ENCODE data around the gene PTPN23.
A peak's percentile ranks its signal among the peaks of the same experiment; 100 is the strongest.

Gene PTPN23

DNA sequence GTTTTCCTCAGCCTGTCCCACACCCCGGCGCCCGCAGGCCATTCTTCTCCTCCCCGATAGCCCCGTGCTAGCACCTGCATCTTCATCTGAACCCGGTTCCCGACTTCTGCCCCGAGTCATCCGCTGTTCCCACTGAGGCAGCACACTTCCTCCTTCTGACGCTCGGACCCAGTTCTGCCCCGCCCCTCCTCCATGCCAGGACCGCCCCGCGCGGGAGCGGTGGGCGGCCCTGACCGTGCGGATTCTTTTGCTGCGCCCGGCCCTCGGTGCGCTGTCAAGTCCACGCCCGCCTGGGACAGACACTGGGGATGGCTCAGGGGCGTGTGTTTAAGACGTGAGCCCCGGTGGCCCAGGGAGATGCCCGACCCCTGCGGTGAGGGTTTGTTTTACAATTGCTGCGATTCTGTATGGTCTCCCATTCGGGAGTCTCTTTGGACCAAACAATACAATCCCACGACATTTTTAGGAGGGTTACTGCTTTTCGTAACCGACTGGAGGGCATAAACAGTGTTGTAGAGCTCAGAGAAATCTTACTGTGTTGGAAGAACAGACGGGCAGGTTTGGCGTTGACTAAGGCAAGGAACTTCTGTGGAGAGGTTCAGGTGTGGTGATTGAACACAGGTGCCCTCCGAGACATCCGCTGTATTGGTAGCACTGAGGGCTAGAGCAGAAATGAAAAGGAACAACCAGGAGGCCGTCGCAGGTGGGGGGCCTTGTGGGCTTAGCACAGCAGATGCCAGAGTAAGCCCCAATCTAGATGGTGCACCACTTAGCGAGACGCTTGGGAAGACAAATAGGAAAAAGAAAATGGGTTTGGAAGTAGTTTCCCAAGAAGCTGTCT, 716 bp downstream of the PTPN23 start:
- DNase-seq, result peak; percentile 86
- H3K36me3 Mint-ChIP-seq, result peaks cover 18% of the 10 kb centered on the region
- peak overlapping the region; percentile 99 for H3K4me3 Mint-ChIP-seq
- no peaks in the 10 kb centered on the region for H3K9me3 Mint-ChIP-seq
- no peaks in the 10 kb centered on the region for H3K27me3 Mint-ChIP-seq
- H3K4me1 Mint-ChIP-seq, result peaks cover 47% of the 10 kb centered on the region
- peak overlapping the region; percentile 98 for H3K27ac Mint-ChIP-seq
- CTCF ChIA-PET, result no interaction called here

DNA sequence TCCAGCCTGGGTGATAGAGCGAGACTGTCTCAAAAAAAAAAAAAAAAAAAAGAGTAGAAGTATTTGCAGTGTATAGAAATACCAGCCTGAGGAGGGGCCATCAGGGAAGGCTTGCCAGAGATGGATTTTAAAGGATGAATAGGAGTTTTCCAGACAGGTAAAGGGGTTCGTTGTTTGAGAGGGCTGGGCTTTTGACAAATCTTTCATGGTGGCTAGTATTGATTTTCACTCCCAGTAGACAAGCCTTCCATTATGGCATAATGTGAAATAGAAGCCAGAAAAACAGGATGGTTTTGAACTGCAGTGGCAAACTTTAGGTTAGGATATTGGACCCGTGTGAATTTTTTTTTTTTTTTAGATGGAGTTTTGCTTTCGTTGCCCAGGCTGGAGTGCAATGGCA, 3.6 kb downstream of the PTPN23 start:
- no peak overlapping the region for H3K4me3 Mint-ChIP-seq
- no peaks in the 10 kb centered on the region for H3K9me3 Mint-ChIP-seq
- H3K4me1 Mint-ChIP-seq, result peaks cover 34% of the 10 kb centered on the region
- CTCF ChIA-PET, result no interaction called here
- no peak overlapping the region for H3K27ac Mint-ChIP-seq
- no peaks in the 10 kb centered on the region for H3K27me3 Mint-ChIP-seq
- peaks cover 17% of the 10 kb centered on the region for H3K36me3 Mint-ChIP-seq
- DNase-seq, result no peak

DNA sequence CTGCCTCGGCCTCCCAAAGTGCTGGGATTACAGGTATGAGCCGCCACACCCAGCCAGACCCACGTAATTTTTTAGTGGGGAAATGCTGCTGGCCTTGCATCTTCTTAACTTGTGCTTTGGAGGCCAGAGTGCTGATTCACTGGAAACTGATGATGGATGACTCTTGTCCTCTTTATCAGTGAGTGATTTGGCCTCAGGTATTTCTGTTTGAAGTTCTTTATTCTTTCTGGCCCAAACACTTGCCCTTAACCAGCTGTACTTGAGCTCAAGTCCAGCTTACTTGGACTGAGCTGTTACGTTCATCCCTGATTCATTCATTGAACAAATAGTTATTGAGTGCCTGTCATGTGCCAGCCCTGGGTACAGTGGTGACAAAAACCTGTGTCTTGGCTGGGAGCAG, 4.2 kb downstream of the PTPN23 start:
- Mint-ChIP-seq H3K9me3 (no peaks in the 10 kb centered on the region), H3K4me3 (no peak overlapping the region), H3K27ac (no peak overlapping the region), H3K4me1 (peaks cover 28% of the 10 kb centered on the region), H3K36me3 (peaks cover 14% of the 10 kb centered on the region), H3K27me3 (no peaks in the 10 kb centered on the region)
- CTCF ChIA-PET, result no interaction called here
- DNase-seq, result no peak

DNA sequence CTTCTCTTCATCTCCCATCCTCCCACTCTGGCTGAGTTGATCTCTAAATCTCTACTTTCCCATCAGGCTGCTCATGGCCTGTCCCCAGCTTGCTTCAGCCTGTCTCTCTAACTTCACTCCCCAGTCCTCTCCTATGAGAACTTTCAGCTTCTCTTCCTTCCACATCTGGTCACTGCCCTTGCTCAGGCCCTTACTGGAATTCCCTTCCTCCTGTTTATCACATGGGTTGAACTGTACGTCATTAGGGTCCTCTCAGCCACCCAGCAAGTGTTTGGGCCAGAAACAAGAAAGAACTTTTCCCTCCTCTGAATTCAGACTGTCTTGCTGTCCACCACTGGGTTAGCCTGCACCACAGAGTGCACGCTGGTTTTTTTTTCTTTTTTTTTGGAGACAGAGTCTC, 5.0 kb downstream of the PTPN23 start:
- peaks cover 24% of the 10 kb centered on the region for H3K4me1 Mint-ChIP-seq
- no peak overlapping the region for H3K4me3 Mint-ChIP-seq
- no peak overlapping the region for H3K27ac Mint-ChIP-seq
- no peaks in the 10 kb centered on the region for H3K9me3 Mint-ChIP-seq
- peaks cover 11% of the 10 kb centered on the region for H3K36me3 Mint-ChIP-seq
- no peaks in the 10 kb centered on the region for H3K27me3 Mint-ChIP-seq
- no peak for DNase-seq
- CTCF ChIA-PET, result no interaction called here

DNA sequence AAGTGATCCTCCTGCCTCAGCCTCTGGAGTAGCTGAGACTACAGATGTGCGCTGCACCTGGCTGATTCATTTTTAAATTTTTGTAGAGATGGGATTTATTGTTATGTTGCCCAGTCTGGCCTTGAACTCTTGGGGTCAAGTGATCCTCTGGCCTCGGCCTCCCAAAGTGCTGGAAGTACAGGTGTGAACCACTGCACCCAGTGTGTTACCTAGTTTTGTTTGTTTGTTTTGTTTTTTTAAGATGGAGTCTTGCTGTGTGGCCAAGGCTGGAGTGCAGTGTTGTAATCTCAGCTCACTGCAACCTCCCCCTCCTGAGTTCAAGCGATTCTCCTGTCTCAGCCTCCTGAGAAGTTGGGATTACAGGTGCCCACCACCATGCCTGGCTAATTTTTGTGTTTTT, 12.1 kb downstream of the PTPN23 start:
- no peaks in the 10 kb centered on the region for H3K9me3 Mint-ChIP-seq
- no peak overlapping the region for H3K4me3 Mint-ChIP-seq
- peaks cover 7% of the 10 kb centered on the region for H3K36me3 Mint-ChIP-seq
- DNase-seq, result no peak
- H3K27ac Mint-ChIP-seq, result no peak overlapping the region
- CTCF ChIA-PET, result no interaction called here
- peaks cover 17% of the 10 kb centered on the region for H3K4me1 Mint-ChIP-seq
- no peaks in the 10 kb centered on the region for H3K27me3 Mint-ChIP-seq

DNA sequence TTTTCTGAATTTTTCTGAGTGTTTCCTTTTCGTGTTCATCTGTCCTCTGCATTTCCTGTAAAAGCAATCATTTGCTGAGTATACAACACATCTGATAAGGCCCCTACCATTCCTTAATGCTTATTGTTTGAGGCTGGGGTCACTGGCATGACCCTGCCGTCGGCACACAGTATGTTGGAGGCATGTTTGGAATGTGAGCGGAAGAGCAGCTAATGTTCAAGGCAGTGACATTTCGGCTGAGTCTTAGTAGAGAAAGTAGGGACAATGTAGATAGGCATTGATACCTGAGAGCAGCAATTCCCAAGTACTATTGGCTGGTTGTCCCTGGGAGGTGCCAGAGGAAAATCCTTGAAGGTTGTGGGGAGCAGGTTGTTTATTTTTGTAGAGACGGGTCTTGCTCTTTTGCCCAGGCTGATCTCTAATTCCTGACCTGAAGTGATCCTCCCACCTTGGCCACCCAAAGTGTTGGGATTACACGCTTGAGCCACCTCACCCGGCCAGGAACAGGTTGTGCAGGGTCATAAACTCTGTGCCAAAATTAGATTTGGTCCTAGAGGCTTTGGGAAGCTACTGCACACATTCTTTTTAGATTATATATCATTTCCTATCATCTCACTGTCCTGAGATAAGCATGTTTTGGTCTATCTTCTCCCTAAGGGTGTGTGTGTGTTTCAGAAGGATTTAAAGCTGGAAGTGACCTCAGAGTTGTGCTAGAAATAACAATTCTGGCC, 13.5 kb downstream of the PTPN23 start:
- H3K4me1 Mint-ChIP-seq, result peaks cover 17% of the 10 kb centered on the region
- H3K27me3 Mint-ChIP-seq, result no peaks in the 10 kb centered on the region
- CTCF ChIA-PET, result no interaction called here
- H3K9me3 Mint-ChIP-seq, result no peaks in the 10 kb centered on the region
- no peak overlapping the region for H3K27ac Mint-ChIP-seq
- H3K36me3 Mint-ChIP-seq, result peaks cover 6% of the 10 kb centered on the region
- H3K4me3 Mint-ChIP-seq, result no peak overlapping the region
- DNase-seq, result no peak

DNA sequence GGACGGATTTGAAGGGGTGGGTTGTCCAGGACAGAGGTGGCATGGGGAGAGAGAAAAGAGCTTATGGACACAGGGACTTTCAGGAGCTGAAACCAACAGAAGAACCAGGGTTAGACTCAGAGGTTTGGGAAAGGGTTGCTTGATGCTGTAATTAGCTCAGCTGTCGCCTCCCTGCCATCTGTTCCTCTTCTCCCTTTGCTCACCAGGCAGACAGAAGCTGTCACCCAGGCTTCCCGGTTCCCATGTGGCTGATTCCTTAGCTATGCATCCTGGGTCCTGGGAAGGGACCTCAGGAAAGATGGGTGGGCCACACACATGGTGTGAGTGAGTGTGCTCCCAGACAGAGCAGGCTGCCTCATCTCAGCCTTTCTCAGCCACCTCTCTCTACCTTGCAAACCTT, 14.1 kb downstream of the PTPN23 start:
- Mint-ChIP-seq H3K4me3 (no peak overlapping the region), H3K9me3 (no peaks in the 10 kb centered on the region), H3K36me3 (peaks cover 6% of the 10 kb centered on the region), H3K27me3 (no peaks in the 10 kb centered on the region), H3K4me1 (peaks cover 17% of the 10 kb centered on the region), H3K27ac (no peak overlapping the region)
- DNase-seq, result no peak
- CTCF ChIA-PET, result no interaction called here

DNA sequence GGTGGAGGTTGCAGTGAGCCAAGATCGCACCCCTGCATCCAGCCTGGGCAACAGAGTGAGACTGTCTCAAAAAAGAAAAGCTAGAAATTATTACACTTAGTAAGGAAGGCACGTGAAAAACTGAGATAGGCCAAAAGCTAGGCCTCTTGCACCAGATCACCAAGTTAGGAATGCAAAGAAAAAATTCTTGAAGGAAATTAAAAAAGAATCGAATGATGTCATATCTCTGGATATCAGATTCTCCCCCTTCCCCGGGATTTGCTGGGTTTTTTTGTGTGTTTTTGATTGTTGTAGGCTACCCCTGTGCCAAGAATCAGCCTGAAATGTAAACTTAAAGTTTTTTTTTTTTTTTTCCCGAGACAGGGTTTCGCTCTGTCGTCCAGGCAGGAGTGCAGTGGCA, 17.4 kb downstream of the PTPN23 start:
- peaks cover 6% of the 10 kb centered on the region for H3K36me3 Mint-ChIP-seq

DNA sequence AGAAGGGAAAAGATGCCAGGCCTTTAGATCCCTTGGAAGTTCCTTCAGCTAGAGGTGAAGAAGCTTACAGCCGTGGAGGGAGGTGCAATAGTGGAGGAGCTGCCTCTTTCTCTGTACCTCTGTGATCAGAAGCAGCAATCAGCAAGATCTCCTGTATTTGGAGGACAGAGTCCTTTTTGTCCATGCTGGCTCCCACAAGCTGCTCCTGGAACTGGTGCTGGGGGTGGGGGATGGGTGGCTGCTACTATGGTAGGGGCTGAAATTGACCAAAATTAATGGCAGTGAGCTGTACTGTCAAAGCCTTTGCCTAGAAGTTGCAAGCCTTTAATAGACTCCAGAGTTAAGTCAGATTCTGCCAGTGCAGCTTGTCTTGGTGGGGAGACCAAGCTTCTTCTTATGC, 18.2 kb downstream of the PTPN23 start:
- H3K4me3 Mint-ChIP-seq, result no peak overlapping the region
- H3K27me3 Mint-ChIP-seq, result no peaks in the 10 kb centered on the region
- H3K36me3 Mint-ChIP-seq, result peaks cover 6% of the 10 kb centered on the region
- H3K9me3 Mint-ChIP-seq, result no peaks in the 10 kb centered on the region
- no peak for DNase-seq
- CTCF ChIA-PET, result interaction anchor here (0.9 to 2.2 kb wide), 2 partner anchors 22 to 75 kb away, joined by 3 to 5 read pairs; no protein-coding TSS in a partner anchor
- peak overlapping the region; percentile 24 for H3K27ac Mint-ChIP-seq
- peaks cover 15% of the 10 kb centered on the region for H3K4me1 Mint-ChIP-seq

More for the DNA sequence above, 17.4 kb downstream of the PTPN23 start:
- H3K27me3 Mint-ChIP-seq, result no peaks in the 10 kb centered on the region
- DNase-seq, result no peak
- no peak overlapping the region for H3K27ac Mint-ChIP-seq
- CTCF ChIA-PET, result interaction anchor here (2.2 kb wide), 1 partner anchor 23 kb away, joined by 5 read pairs; no protein-coding TSS in a partner anchor
- H3K4me3 Mint-ChIP-seq, result no peak overlapping the region
- H3K4me1 Mint-ChIP-seq, result peaks cover 17% of the 10 kb centered on the region
- H3K9me3 Mint-ChIP-seq, result no peaks in the 10 kb centered on the region

DNA sequence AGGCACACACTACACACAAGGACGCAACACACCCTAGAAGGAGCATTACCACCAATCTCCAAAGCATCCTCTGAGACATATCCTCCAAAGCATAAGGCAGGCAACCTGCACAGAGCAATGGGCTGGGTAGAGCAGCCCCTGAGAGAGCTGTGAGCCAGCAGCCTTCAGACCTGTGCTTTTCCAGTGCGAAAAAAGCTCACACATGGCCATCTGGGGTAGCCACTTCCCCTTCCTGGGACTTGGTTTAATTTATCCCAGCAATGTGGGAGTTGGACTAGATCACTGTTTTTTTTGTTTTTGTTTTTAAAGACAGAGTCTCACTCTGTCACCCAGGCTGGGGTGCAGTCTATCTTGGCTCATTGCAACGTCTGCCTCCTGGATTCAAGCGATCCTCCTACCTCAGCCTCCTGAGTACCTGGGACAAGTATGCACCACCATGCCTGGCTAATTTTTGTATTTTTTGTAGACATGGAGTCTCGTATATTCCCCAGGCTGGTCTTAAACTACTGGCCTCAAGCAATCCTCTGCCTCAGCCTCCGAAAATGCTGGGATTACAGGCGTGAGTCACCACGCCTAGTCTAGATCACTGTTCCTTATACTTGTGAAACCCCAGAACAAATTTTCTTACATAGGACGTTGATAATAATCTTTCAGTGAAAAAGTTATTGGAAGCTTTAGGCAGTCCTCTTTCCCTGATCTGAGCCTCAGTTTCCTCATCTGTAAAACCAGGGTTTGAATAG, 18.9 kb downstream of the PTPN23 start:
- peaks cover 6% of the 10 kb centered on the region for H3K36me3 Mint-ChIP-seq
- peaks cover 13% of the 10 kb centered on the region for H3K4me1 Mint-ChIP-seq
- CTCF ChIA-PET, result interaction anchor here (0.9 to 2.2 kb wide), 2 partner anchors 22 to 76 kb away, joined by 3 to 5 read pairs; no protein-coding TSS in a partner anchor
- H3K27ac Mint-ChIP-seq, result no peak overlapping the region
- H3K27me3 Mint-ChIP-seq, result no peaks in the 10 kb centered on the region
- no peaks in the 10 kb centered on the region for H3K9me3 Mint-ChIP-seq
- DNase-seq, result no peak
- no peak overlapping the region for H3K4me3 Mint-ChIP-seq

DNA sequence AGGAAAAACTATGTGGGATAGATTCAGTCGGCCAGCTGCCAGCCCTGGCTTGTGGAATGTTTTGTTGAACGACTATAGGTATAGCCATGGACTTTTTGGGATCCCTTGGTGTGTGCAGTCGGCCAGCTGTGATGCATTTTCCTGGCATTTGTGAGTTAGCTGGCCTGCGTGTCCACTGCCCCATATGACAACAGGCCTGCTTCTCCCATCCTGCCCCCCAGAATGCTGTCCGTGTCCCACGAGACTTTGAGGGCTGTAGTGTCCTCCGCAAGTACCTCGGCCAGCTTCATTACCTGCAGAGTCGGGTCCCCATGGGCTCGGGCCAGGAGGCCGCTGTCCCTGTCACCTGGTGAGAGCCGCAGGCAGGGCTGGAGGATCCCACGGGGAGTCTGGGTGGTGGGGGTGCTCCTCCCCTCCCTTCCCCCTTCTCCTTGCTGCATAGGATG, 23.6 kb downstream of the PTPN23 start:
- no peaks in the 10 kb centered on the region for H3K27me3 Mint-ChIP-seq
- H3K4me1 Mint-ChIP-seq, result peaks cover 8% of the 10 kb centered on the region
- no peak overlapping the region for H3K4me3 Mint-ChIP-seq
- no peaks in the 10 kb centered on the region for H3K9me3 Mint-ChIP-seq
- CTCF ChIA-PET, result interaction anchor here (0.7 to 1.6 kb wide), 2 partner anchors 16 to 17 kb away, joined by 3 to 4 read pairs; no protein-coding TSS in a partner anchor
- peaks cover 7% of the 10 kb centered on the region for H3K36me3 Mint-ChIP-seq
- H3K27ac Mint-ChIP-seq, result no peak overlapping the region
- no peak for DNase-seq

DNA sequence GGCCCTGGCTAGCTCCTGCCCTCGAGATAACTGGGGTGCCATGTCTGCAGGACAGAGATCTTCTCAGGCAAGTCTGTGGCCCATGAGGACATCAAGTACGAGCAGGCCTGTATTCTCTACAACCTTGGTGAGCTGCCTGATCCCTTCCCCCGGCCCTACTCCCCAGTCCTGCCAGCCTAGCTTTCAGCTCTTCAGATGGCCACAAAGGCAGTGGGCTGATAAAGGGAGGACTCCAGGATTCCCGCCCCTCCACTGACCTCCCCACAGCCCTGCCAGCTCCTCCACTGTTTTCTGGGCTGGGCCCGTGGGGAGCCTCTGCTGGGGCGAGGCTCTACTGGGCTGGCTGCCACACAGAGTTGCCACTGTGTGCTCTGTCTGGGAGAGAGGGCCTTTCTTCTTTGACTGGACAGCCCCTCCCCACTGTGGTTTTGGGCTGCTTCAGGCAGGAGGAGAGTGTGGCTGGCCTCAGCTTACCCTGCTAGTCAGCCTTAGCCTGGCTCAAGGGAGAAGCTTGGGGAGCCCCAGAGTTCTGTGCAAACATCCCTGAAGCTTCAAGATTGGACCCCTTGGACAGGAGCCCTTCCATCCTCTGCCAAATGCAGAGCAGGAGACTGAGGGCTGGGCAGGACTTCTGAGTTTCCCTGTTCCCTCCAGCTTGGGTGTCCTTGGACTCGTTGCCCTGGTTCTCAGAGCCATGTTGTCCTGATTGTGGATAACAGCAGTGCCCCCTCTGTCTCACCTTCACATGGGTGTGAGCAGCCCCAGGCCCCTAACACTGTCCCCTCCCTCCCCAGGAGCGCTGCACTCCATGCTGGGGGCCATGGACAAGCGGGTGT, 24.4 kb downstream of the PTPN23 start:
- Mint-ChIP-seq H3K27me3 (no peaks in the 10 kb centered on the region), H3K36me3 (peaks cover 7% of the 10 kb centered on the region), H3K27ac (no peak overlapping the region), H3K4me3 (no peak overlapping the region), H3K9me3 (no peaks in the 10 kb centered on the region), H3K4me1 (peaks cover 8% of the 10 kb centered on the region)
- DNase-seq, result no peak
- CTCF ChIA-PET, result interaction anchor here (1.6 kb wide), 1 partner anchor 16 kb away, joined by 4 read pairs; no protein-coding TSS in a partner anchor

All from activated naive CD4-positive, alpha-beta T cell treated with anti-CD3 and anti-CD28 coated beads, Interleukin-2, amount 10 ng/mL, durations not matched to agents 7 days and 5 days (primary cell).